CD4-positive, alpha-beta T cell treated with Interleukin-21 for 1 hour (primary cell): Measurements from ENCODE around the gene POLD4.
A peak's percentile ranks its signal among the peaks of the same experiment; 100 is the strongest.

ENCODE experiments used
- DNase-seq: peaks from one replicate; pipeline ENCODE4 v3.0.0-alpha.2; 2020

Gene POLD4

GRCh38 chr11:67387518-67387917, 34.2 kb upstream of the POLD4 start:
- DNase-seq, result no peak

- no peak for DNase-seq
These were observed 33.7 kb upstream of the POLD4 start for GRCh38 chr11:67387069-67387468.

- no peak for DNase-seq
These were observed 31.6 kb upstream of the POLD4 start for GRCh38 chr11:67384851-67385366.

GRCh38 chr11:67382276-67383136, 29.2 kb upstream of the POLD4 start:
- DNase-seq, result peak; percentile 87

GRCh38 chr11:67381244-67381972, 28.1 kb upstream of the POLD4 start:
- DNase-seq, result no peak

- no peak for DNase-seq
These were observed 26.0 kb upstream of the POLD4 start for GRCh38 chr11:67379061-67380058.

- no peak for DNase-seq
These were observed 25.2 kb upstream of the POLD4 start for GRCh38 chr11:67378544-67378943.

GRCh38 chr11:67376873-67377808, 23.8 kb upstream of the POLD4 start:
- DNase-seq, result no peak

- DNase-seq, result no peak
These were observed 22.9 kb upstream of the POLD4 start for GRCh38 chr11:67376063-67376820.

GRCh38 chr11:67375320-67376055, 22.1 kb upstream of the POLD4 start:
- no peak for DNase-seq

GRCh38 chr11:67374571-67375281, 21.4 kb upstream of the POLD4 start:
- no peak for DNase-seq

- DNase-seq, result peak; percentile 91
These were observed 20.6 kb upstream of the POLD4 start for GRCh38 chr11:67373648-67374570.

- peak; percentile 49 for DNase-seq
These were observed 19.8 kb upstream of the POLD4 start, which contains the start of gene CLCF1 for GRCh38 chr11:67372993-67373647. CLCF1 (minus strand) TSS chr11:67373598; CDS start chr11:67373539, 59 bp downstream.

GRCh38 chr11:67372321-67372992, 19.1 kb upstream of the POLD4 start:
- DNase-seq, result peak; percentile 25

- no peak for DNase-seq
These were observed 18.6 kb upstream of the POLD4 start for GRCh38 chr11:67371911-67372320.

- DNase-seq, result peak; percentile 45
These were observed 18.0 kb upstream of the POLD4 start for GRCh38 chr11:67371189-67371910.
